Stimulated activated CD4-positive, alpha-beta T cell treated with anti-CD3 and anti-CD28 coated beads, Interleukin-15, amount 100 ng/mL, for 48 hours (primary cell): ENCODE data around the gene ZNF57.
"Not testable (repeated sequence)": the region's sequence is repeated elsewhere in the genome, so short reads cannot be mapped to it uniquely, and the experiment has no call there.

Experiments used
- DNase-seq, 2 donors: peaks; one replicate each; pipeline ENCODE4 v3.0.0-alpha.2; 2020; ENCODE audit warnings: low read depth in 2 of 2

Gene ZNF57

DNA sequence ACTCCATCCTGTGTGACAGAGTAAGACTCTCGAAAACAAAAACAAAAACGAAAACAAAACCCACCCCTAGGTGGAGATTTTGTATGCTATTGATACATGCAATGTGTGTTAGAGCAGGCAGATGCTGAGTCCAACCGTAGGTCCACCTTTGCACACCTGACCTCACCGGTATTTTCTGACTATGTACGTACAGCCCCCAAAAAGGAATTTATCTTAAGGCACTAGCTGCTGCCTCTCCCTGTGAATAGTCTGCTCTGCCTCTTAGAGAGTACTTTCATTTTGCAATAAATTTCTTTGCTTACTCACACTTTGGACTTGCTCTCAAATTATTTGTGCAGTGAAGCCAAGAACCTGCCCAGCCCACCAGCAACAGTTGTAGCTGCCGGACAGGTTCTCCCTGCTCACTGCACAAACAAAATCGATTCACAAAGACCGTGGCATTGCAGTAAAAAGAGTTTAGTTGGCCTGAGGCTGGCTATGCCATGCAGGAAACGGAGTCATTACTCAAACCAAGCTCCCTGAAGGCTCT lies 52.3 kb downstream of the ZNF57 start:
- no peak for DNase-seq

DNA sequence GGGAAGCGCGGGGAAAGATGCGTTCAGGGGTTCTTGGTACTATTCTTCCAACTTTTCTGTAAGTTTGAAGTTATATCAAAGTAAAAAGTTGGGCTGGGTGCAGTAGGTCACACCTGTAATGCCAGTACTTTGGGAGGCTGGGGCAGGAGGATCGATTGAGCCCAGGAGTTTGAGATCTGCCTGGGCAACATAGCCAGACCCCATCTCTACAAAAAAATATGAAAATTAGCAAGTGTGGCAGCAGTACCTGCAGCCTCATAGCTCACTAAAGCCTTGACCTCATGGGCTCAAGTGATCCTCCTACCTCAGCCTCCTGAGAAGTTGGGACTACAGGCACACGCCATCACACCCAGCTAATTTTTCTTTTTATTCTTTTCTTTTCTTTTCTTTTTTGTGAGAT lies 56.4 kb downstream of the ZNF57 start:
- no peak for DNase-seq

DNA sequence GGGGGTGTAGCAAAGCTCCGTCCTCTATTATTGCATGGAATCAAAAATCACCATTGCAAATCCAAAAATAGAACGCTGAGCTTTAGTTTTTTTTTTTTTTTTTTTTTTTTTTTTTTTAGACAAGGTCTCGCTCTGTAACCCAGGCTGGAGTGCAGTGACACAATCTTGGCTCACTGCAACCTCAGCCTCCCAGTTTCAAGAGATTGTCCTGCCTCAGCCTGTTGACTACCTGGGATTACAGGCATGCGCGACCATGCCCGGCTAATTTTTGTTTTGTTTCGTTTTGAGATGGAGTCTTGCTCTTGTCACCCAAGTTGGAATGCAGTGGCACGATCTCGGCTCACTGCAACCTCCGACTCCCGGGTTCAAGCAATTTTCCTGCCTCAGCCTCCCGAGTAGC lies 59.4 kb downstream of the ZNF57 start:
- no peak for DNase-seq

DNA sequence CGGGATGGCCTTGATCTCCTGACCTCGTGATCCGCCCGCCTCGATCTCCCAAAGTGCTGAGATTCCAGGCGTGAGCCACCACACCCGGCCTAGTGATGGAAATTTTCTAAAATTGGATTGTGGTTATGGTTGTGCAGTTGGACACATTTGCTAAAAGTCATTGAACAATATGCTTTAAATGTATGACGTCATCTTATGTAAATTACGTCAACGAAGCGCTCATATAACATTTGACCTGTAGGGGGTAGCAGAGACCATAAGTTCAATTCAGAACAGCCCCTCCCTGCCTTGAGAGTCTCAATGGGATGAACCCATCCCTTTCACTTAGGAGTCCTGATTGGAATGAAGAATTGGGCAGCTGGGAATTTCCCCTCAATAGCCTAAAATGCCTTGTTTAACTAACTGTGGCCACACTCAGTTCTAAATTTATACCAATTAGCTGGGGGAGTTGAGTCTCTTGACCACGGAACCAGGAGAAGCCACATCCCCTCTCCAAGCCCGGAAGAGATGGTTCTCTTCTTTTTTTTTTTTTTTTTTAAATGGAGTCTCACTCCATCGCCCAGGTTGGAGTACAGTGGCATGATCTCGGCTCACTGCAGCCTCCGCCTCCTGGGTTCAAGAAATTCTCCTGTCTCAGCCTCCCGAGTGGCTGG lies 61.4 kb downstream of the ZNF57 start:
- peak in 1 of 2 donors; percentile 39 for DNase-seq

DNA sequence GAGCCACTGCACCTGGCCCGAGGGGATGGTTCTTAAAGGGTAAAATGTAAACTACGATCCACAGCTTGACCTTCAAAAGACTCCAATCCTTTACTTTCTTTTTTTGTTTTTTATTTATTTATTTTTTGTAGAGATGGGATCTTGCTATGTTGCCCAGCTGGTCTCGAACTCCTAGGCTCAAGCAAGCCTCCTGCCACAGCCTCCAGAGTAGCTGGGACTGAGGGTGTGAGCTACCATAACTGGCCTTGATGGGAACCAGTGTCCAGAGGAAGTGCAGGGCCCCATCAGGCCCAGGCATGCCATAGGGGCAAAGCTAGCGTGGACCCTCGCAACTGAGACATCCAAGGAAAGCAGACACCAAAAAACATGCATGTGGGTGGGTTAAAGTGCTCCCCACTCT lies 62.4 kb downstream of the ZNF57 start:
- no peak for DNase-seq

DNA sequence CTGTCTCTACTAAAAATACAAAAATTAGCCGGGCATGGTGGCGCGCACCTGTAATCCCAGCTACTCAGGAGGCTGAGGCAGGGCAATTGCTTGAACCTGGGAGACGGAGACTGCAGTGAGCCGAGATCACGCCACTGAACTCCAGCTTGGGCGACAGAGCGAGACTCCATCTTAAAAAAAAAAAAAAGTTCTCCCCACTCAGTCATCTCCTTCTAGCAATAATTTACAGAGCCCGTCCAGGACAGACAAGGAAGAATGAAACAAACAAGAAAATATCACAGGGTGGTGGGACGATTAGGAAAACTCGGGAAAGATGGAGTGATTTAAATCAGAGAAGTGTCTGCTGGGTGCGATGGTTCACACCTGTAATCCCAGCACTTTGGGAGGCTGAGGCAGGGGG lies 62.9 kb downstream of the ZNF57 start:
- DNase-seq: not testable (repeated sequence)

DNA sequence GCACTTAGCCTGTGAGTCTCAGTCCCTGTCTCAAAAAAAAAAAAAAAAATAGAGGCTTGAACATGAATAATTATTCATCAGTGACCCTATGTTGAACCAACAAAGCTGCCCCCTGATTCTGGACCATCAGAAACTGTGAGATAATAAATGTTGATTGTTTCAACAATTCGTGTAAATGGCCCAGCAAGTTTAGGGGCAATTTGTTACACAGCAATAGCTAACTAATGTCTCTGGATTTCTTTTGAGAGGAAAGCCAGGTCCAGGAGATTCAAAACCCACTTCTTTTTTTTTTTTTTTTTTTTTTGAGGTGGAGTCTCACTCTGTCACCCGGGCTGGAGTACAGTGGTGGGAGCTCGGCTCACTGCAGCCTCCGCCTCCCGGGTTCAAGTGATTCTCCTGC lies 64.1 kb downstream of the ZNF57 start:
- no peak for DNase-seq

- no peak for DNase-seq
These were observed 67.2 kb downstream of the ZNF57 start for GRCh38 chr19:2967972-2968371.
